Measurements from ENCODE around the gene ABLIM2.

GRCh38 chr4:8026453-8026852 is 132.2 kb downstream of the ABLIM2 start:
- TF ChIP-seq POU6F1 (CRISPR knock-in tag; IDR thresholded peaks at IDR 0.05; ENCODE audit: borderline replicate concordance, low read depth) (no peak), ZNF70 (CRISPR knock-in tag; IDR thresholded peaks at IDR 0.05) (no peak), PATZ1 (CRISPR knock-in tag; IDR thresholded peaks at IDR 0.05; ENCODE audit: borderline replicate concordance) (no peak), CSRNP3 (CRISPR knock-in tag; IDR thresholded peaks at IDR 0.05) (no peak)

Data from SK-N-SH treated with all-trans-retinoic acid at 6 μM for 48 hours (cell line).